Peyer's patch (tissue), 4 donors: ENCODE results near the gene TSPAN32.

Experiments
- CTCF ChIP-seq, 6 experiments: fragments of 450-650 bp in 4 of 6; fragments of 200-600 bp in 2 of 6; sonication (generic) in 1 of 6; IDR thresholded peaks; one replicate each; pipeline ENCODE4 v1.5.1; 2017 to 2019; ENCODE audit warnings: antibody characterized with exemption in 6 of 6, mild to moderate bottlenecking in 3 of 6, moderate library complexity in 1 of 6
- POLR2A ChIP-seq, 2 donors: fragments of 450-650 bp; IDR thresholded peaks; one replicate each; pipeline ENCODE4 v1.5.1; 2017; ENCODE audit warnings: antibody characterized with exemption in 2 of 2, mild to moderate bottlenecking in 2 of 2, moderate library complexity in 2 of 2

- TF ChIP-seq CTCF (IDR thresholded peaks at IDR 0.05) (no peak), POLR2A (IDR thresholded peaks at IDR 0.05) (no peak)
Measured at GRCh38 chr11:2256293-2256913, 45.4 kb upstream of the TSPAN32 start.
